Measurements from ENCODE around the gene PRKAG1.

The PRKAG1 gene

GRCh38 chr12:49049566-49050224, 31.1 kb upstream of the PRKAG1 start:
- no peak for DNase-seq (ENCODE audit: low read depth, low spot score)

GRCh38 chr12:49048953-49049352, 30.4 kb upstream of the PRKAG1 start:
- DNase-seq (ENCODE audit: low read depth, low spot score), result no peak

- DNase-seq (ENCODE audit: low read depth, low spot score), result no peak
Observed at GRCh38 chr12:49046129-49046895, 27.7 kb upstream of the PRKAG1 start.

GRCh38 chr12:49044660-49045059, 26.1 kb upstream of the PRKAG1 start:
- no peak for DNase-seq (ENCODE audit: low read depth, low spot score)

GRCh38 chr12:49043856-49044258, 25.3 kb upstream of the PRKAG1 start:
- DNase-seq (ENCODE audit: low read depth, low spot score), result peak; percentile 62

- no peak for DNase-seq (ENCODE audit: low read depth, low spot score)
Observed at GRCh38 chr12:49043241-49043640, 24.7 kb upstream of the PRKAG1 start.

- DNase-seq (ENCODE audit: low read depth, low spot score), result no peak
Observed at GRCh38 chr12:49041881-49042484, 23.4 kb upstream of the PRKAG1 start.

GRCh38 chr12:49041036-49041880, 22.7 kb upstream of the PRKAG1 start:
- no peak for DNase-seq (ENCODE audit: low read depth, low spot score)

GRCh38 chr12:49040364-49040855, 21.8 kb upstream of the PRKAG1 start:
- DNase-seq (ENCODE audit: low read depth, low spot score), result no peak

- DNase-seq (ENCODE audit: low read depth, low spot score), result no peak
Observed at GRCh38 chr12:49039421-49040363, 21.1 kb upstream of the PRKAG1 start.

- DNase-seq (ENCODE audit: low read depth, low spot score), result no peak
Observed at GRCh38 chr12:49038291-49038955, 19.8 kb upstream of the PRKAG1 start.

GRCh38 chr12:49037947-49038237, 19.3 kb upstream of the PRKAG1 start:
- DNase-seq (ENCODE audit: low read depth, low spot score), result no peak

- DNase-seq (ENCODE audit: low read depth, low spot score), result no peak
Observed at GRCh38 chr12:49037111-49037946, 18.8 kb upstream of the PRKAG1 start.

- DNase-seq (ENCODE audit: low read depth, low spot score), result no peak
Observed at GRCh38 chr12:49036029-49036428, 17.5 kb upstream of the PRKAG1 start.

GRCh38 chr12:49034286-49034622, 15.7 kb upstream of the PRKAG1 start:
- no peak for DNase-seq (ENCODE audit: low read depth, low spot score)

- no peak for DNase-seq (ENCODE audit: low read depth, low spot score)
Observed at GRCh38 chr12:49033611-49034285, 15.2 kb upstream of the PRKAG1 start.

- DNase-seq (ENCODE audit: low read depth, low spot score), result no peak
Observed at GRCh38 chr12:49032679-49033447, 14.3 kb upstream of the PRKAG1 start.

- no peak for DNase-seq (ENCODE audit: low read depth, low spot score)
Observed at GRCh38 chr12:49032276-49032675, 13.7 kb upstream of the PRKAG1 start.

Data from activated CD4-positive, CD25-positive, alpha-beta regulatory T cell treated with anti-CD3 and anti-CD28 coated beads, Interleukin-2, amount 50 U/mL, for 16 hours (primary cell).